A549 (cell line): ENCODE results near the gene GCM1.

Experiments used
- CEBPB ChIP-seq, 2 experiments: fragments of >200 bp in 1 of 2; sonication (Bioruptor Twin) in 1 of 2; formaldehyde crosslinking in 1 of 2; IDR thresholded peaks; 2 replicates each; pipeline ENCODE4 v1.6.1; 2012 to 2016
- CHD2 ChIP-seq: fragments of 150-350 bp; IDR thresholded peaks from 2 replicates; pipeline ENCODE4 v1.6.1; 2014; ENCODE audit warnings: low read length; ENCODE audit not compliant: partially characterized antibody
- POLR2A ChIP-seq: IDR thresholded peaks from 2 replicates; pipeline ENCODE4 v1.6.1; 2012; ENCODE audit warnings: mild to moderate bottlenecking, low read length
- RCOR1 ChIP-seq: fragments of 150-350 bp; IDR thresholded peaks from 2 replicates; pipeline ENCODE4 v1.6.1; 2014; ENCODE audit warnings: antibody characterized with exemption, low read length, low read depth
- RNF2 ChIP-seq: fragments of 200-600 bp; sonication (generic); IDR thresholded peaks from 2 replicates; pipeline ENCODE4 v1.6.1; 2016; ENCODE audit warnings: low read depth, mild to moderate bottlenecking, antibody characterized with exemption, moderate library complexity, borderline replicate concordance
- SMC3 ChIP-seq: fragments of >200 bp; sonication (Bioruptor Twin); formaldehyde crosslinking; IDR thresholded peaks from 3 replicates; pipeline ENCODE4 v1.6.1; 2018; ENCODE audit warnings: inconsistent platforms
- TF ChIP-seq, protein P1 (sequence below): fragments of >200 bp; sonication (Bioruptor Twin); formaldehyde crosslinking; IDR thresholded peaks from 3 replicates; pipeline ENCODE4 v1.5.1; 2016

DNA sequence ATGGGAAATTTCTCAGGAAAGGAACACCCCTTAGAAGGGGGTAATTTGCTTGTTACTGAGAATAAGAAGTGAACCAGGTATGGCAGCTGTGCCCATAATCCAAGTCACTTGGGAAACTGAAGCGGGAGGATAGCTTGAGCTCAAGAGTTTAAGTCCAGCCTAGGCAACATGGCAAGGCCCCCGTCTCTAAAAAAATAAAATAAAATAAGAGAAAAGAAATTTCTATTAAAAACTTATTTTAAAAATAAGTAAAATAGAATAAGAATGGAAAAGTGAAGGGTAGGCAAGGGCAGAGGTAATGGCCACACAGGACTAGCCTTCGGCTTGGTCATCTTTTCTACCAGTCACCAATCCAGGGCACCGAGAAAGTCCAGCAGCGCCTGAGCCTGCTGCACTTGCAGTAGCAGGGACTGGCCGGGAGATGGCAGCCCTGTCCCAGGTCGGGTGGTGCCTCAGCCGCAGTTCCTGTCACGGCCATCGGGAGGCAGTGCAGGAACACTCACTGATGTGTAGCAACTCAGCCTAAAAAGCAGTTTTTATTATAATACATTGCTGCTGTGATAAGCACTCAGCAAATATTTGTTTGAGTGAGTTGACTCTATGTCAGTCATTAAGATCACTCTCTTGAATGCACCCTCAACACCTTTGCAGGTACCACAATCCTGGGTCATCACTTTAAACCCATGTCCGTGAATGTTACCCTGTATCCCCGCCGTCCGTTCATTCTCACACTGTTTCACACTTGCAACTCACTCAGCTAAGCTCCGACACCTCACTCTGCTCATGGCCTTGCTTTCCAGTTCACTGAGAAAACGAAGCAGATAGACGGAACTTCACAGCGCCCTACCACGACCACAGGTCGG lies 23.2 kb upstream of the GCM1 start:
- TF ChIP-seq RNF2 (no peak), RCOR1 (no peak), CEBPB (IDR thresholded peaks at IDR 0.05) (no peak), SMC3 (peak; percentile 99), CHD2 (no peak), POLR2A (no peak)
- TF ChIP-seq, protein P1, sequence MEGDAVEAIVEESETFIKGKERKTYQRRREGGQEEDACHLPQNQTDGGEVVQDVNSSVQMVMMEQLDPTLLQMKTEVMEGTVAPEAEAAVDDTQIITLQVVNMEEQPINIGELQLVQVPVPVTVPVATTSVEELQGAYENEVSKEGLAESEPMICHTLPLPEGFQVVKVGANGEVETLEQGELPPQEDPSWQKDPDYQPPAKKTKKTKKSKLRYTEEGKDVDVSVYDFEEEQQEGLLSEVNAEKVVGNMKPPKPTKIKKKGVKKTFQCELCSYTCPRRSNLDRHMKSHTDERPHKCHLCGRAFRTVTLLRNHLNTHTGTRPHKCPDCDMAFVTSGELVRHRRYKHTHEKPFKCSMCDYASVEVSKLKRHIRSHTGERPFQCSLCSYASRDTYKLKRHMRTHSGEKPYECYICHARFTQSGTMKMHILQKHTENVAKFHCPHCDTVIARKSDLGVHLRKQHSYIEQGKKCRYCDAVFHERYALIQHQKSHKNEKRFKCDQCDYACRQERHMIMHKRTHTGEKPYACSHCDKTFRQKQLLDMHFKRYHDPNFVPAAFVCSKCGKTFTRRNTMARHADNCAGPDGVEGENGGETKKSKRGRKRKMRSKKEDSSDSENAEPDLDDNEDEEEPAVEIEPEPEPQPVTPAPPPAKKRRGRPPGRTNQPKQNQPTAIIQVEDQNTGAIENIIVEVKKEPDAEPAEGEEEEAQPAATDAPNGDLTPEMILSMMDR: peak; percentile 99
